ENCODE measurements around the gene CCNY. TPM values are rescaled to one million over a fixed set of nuclear protein-coding genes. Genes with fewer than 3 reads are reported as not detected.
A peak's percentile ranks its signal among the peaks of the same experiment; 100 is the strongest.

The CCNY gene
- total RNA-seq, 3 donors from 2014 or later (not counting 1 experiment from before 2014, with no cell fraction given), result 71.0 to 87.2 (median 74.3) TPM

DNA sequence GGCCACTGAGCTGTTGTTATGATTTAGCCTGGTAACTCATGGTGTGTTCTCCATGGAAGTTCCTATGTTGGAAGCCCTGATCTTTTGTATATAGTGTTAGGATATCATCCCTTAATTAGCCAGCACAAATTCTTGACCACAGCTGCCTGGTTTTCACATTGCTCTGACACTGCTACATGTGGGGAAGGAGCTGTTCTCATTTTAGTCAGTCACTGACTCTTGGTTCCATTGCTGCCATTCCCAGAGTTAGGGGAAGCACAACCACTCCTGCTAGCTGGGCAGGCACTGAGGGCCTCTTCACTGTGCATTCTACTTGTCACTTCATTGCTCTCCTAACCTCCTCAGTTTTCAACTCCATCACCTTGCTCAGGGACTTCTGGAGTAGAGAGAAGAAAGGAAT lies 170.4 kb downstream of the CCNY start:
- Mint-ChIP-seq H3K4me3 (no peak overlapping the region), H3K9me3 (no peaks in the 10 kb centered on the region), H3K36me3 (no peaks in the 10 kb centered on the region), H3K27ac (peak overlapping the region in 1 of 2 donors; percentile 14), H3K27me3 (ENCODE audit: low read depth in 2 of 2) (no peaks in the 10 kb centered on the region), H3K4me1 (peaks cover 44 to 45% of the 10 kb centered on the region in 2 donors)
- no peak overlapping the region for H3K4me3 ChIP-seq (ENCODE audit: low read length)
- ATAC-seq, result no peak
- no peak overlapping the region for H3K27ac ChIP-seq (ENCODE audit: low read length)
- H3K4me1 ChIP-seq (ENCODE audit: control insufficient read depth, insufficient read depth, low read length), result no peaks in the 10 kb centered on the region
- peaks cover 5% of the 10 kb centered on the region for H3K36me3 ChIP-seq (ENCODE audit: control insufficient read depth, insufficient read depth, low read length)
- intact Hi-C loops (cut with micrococcal nuclease), result no loop called here
- H3K27me3 ChIP-seq (ENCODE audit: control insufficient read depth, insufficient read depth, low read length), result no peaks in the 10 kb centered on the region
- no peak for DNase-seq
- no peaks in the 10 kb centered on the region for H3K9me3 ChIP-seq (ENCODE audit: control insufficient read depth, insufficient read depth, low read length)
- TF ChIP-seq, protein P1, sequence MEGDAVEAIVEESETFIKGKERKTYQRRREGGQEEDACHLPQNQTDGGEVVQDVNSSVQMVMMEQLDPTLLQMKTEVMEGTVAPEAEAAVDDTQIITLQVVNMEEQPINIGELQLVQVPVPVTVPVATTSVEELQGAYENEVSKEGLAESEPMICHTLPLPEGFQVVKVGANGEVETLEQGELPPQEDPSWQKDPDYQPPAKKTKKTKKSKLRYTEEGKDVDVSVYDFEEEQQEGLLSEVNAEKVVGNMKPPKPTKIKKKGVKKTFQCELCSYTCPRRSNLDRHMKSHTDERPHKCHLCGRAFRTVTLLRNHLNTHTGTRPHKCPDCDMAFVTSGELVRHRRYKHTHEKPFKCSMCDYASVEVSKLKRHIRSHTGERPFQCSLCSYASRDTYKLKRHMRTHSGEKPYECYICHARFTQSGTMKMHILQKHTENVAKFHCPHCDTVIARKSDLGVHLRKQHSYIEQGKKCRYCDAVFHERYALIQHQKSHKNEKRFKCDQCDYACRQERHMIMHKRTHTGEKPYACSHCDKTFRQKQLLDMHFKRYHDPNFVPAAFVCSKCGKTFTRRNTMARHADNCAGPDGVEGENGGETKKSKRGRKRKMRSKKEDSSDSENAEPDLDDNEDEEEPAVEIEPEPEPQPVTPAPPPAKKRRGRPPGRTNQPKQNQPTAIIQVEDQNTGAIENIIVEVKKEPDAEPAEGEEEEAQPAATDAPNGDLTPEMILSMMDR (IDR thresholded peaks at IDR 0.05), result no peak

DNA sequence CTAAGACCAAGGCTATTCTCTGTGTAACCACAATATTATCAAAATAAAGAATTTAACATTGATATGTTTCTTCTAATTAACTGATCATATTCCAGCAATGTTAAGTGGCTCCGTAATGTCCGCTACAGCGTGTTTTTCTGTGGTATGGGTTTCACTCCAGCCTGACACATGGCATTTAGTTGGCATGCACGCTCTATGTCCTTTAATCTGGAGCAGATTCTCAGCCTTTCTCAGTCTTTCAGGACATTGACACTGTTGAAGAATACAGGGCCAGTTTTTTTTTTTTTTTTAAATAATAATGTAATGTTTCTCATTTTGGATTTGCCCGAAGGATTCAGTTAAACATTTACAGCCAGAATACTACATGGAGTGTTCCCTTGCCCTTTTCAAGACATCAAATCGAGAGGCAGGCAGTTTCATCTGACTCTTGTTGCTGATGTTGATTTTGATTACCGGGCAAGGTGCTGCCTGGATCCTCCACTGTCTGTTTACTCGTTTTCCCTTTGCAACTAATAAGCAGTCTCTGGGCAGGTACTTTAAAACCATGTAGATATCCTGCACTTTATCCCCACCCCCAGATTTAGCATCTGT lies 171.3 kb downstream of the CCNY start:
- no peaks in the 10 kb centered on the region for H3K27me3 Mint-ChIP-seq (ENCODE audit: low read depth in 2 of 2)
- no peak overlapping the region for H3K4me3 ChIP-seq (ENCODE audit: low read length)
- H3K4me3 Mint-ChIP-seq, result no peak overlapping the region
- no peaks in the 10 kb centered on the region for H3K36me3 ChIP-seq (ENCODE audit: control insufficient read depth, insufficient read depth, low read length)
- intact Hi-C loops (cut with micrococcal nuclease), result no loop called here
- H3K4me1 ChIP-seq (ENCODE audit: control insufficient read depth, insufficient read depth, low read length), result no peaks in the 10 kb centered on the region
- H3K27ac ChIP-seq (ENCODE audit: low read length), result no peak overlapping the region
- ATAC-seq (no peak), DNase-seq (no peak)
- 95% methylated on average over 8 of the region's 8 CpGs for WGBS (ENCODE audit: insufficient coverage)
- H3K36me3 Mint-ChIP-seq, result no peaks in the 10 kb centered on the region
- no peaks in the 10 kb centered on the region for H3K27me3 ChIP-seq (ENCODE audit: control insufficient read depth, insufficient read depth, low read length)
- TF ChIP-seq, protein P1 (IDR thresholded peaks at IDR 0.05), result no peak
- H3K9me3 Mint-ChIP-seq, result no peaks in the 10 kb centered on the region
- H3K27ac Mint-ChIP-seq, result no peak overlapping the region
- H3K4me1 Mint-ChIP-seq, result peaks cover 53 to 54% of the 10 kb centered on the region in 2 donors
- H3K9me3 ChIP-seq (ENCODE audit: control insufficient read depth, insufficient read depth, low read length), result no peaks in the 10 kb centered on the region

DNA sequence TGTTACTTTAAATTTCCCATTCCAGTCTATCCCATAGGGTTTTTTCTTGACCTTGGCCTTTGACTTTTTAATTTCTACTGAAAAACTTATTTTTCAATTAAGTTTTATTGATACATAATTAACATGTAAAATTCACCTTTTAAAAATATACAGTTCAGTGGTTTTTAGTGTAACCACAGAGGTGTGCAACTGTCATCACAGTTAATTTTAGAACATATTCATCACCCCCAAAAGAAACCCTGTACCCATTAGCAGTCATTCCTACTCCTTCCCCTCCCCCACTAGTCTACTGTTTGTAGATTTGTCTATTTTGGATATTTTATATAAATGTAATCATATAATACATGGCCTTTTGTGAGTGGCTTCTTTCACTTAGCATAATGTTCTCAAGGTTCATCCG lies 172.3 kb downstream of the CCNY start:
- no peak for DNase-seq
- TF ChIP-seq, protein P1 (IDR thresholded peaks at IDR 0.05), result no peak
- H3K27ac Mint-ChIP-seq, result no peak overlapping the region
- no peaks in the 10 kb centered on the region for H3K9me3 Mint-ChIP-seq
- H3K36me3 Mint-ChIP-seq, result no peaks in the 10 kb centered on the region
- Histone ChIP-seq H3K4me1 (ENCODE audit: control insufficient read depth, insufficient read depth, low read length) (no peaks in the 10 kb centered on the region), H3K27me3 (ENCODE audit: control insufficient read depth, insufficient read depth, low read length) (no peaks in the 10 kb centered on the region), H3K36me3 (ENCODE audit: control insufficient read depth, insufficient read depth, low read length) (no peaks in the 10 kb centered on the region), H3K4me3 (ENCODE audit: low read length) (no peak overlapping the region), H3K27ac (ENCODE audit: low read length) (no peak overlapping the region), H3K9me3 (ENCODE audit: control insufficient read depth, insufficient read depth, low read length) (no peaks in the 10 kb centered on the region)
- no peaks in the 10 kb centered on the region for H3K27me3 Mint-ChIP-seq (ENCODE audit: low read depth in 2 of 2)
- intact Hi-C loops (cut with micrococcal nuclease), result no loop called here
- 93% methylated on average over 1 of the region's 1 CpG for WGBS (ENCODE audit: insufficient coverage)
- peaks cover 54 to 56% of the 10 kb centered on the region in 2 donors for H3K4me1 Mint-ChIP-seq
- H3K4me3 Mint-ChIP-seq, result no peak overlapping the region
- ATAC-seq, result no peak

DNA sequence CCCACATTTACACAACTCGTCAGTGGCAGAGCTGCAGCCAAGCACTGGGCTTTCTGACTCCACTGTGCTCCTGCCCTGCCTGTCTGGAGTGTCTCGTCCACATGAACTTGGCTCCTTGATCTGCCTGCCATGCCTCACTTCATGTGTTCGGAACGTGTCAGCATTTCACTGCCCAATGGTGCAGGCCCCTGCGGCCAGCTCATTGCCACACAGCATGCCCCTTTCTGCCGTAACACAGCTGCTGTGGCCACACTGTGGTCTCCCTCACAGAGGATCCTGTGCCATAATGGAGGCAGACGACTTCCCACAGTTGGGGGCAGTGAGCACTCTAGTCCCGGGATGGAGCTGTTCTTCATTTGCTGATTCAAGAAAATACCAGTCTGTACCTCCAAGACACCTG lies 174.6 kb downstream of the CCNY start:
- Histone ChIP-seq H3K4me3 (ENCODE audit: low read length) (no peak overlapping the region), H3K27me3 (ENCODE audit: control insufficient read depth, insufficient read depth, low read length) (no peaks in the 10 kb centered on the region), H3K4me1 (ENCODE audit: control insufficient read depth, insufficient read depth, low read length) (no peaks in the 10 kb centered on the region), H3K36me3 (ENCODE audit: control insufficient read depth, insufficient read depth, low read length) (no peaks in the 10 kb centered on the region), H3K9me3 (ENCODE audit: control insufficient read depth, insufficient read depth, low read length) (no peaks in the 10 kb centered on the region), H3K27ac (ENCODE audit: low read length) (no peak overlapping the region)
- H3K9me3 Mint-ChIP-seq, result no peaks in the 10 kb centered on the region
- H3K4me1 Mint-ChIP-seq, result peaks cover 51 to 60% of the 10 kb centered on the region in 2 donors
- H3K27me3 Mint-ChIP-seq (ENCODE audit: low read depth in 2 of 2), result no peaks in the 10 kb centered on the region
- no peak overlapping the region for H3K4me3 Mint-ChIP-seq
- TF ChIP-seq, protein P1 (IDR thresholded peaks at IDR 0.05), result no peak
- no peak for ATAC-seq
- no peak for DNase-seq
- 98% methylated on average over 8 of the region's 8 CpGs for WGBS (ENCODE audit: insufficient coverage)
- H3K36me3 Mint-ChIP-seq, result no peaks in the 10 kb centered on the region
- intact Hi-C loops (cut with micrococcal nuclease), result no loop called here
- peak overlapping the region in 1 of 2 donors; percentile 17 for H3K27ac Mint-ChIP-seq
